NCI-H2081 (cell line): Measurements from ENCODE around the gene ERFL.
A peak's percentile ranks its signal among the peaks of the same experiment; 100 is the strongest.

Source experiments
- DNase-seq, 2 experiments: peaks; one replicate each; lab custom pipeline; 2025; lab: John Stamatoyannopoulos, UW

The ERFL gene

DNA sequence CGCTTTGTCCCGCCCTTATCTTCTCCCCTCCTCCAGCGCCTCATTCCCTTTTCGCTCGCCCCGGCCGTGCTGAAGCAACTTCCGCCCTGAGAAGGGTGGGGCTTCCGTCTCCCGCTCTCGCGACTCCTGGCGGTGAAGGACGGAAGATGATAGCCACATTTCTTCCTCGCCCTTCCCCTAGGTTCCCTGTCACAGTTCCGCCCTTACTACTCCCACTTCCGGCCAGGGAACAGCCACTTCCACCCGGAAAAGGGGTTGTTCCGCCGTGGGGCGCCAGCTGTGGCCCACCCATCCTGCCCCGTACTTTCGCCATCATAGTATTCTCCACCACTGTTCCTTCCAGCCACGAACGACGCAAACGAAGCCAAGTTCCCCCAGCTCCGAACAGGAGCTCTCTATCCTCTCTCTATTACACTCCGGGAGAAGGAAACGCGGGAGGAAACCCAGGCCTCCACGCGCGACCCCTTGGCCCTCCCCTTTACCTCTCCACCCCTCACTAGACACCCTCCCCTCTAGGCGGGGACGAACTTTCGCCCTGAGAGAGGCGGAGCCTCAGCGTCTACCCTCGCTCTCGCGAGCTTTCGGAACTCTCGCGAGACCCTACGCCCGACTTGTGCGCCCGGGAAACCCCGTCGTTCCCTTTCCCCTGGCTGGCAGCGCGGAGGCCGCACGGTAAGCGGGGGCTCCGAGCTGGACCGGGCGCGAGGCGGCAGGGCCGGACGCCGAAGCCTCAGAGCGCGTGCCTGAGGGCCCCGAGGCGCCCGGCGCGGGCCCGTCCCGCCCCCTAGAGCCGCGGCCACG is 68.4 kb downstream of the ERFL start, which contains the start of gene RPS19:
RPS19 (plus strand) TSS at position 638 of the 801 bp plus-strand sequence. CDS start 520 bp downstream, outside the sequence.
- DNase-seq = peak; percentile 97 to 98

DNA sequence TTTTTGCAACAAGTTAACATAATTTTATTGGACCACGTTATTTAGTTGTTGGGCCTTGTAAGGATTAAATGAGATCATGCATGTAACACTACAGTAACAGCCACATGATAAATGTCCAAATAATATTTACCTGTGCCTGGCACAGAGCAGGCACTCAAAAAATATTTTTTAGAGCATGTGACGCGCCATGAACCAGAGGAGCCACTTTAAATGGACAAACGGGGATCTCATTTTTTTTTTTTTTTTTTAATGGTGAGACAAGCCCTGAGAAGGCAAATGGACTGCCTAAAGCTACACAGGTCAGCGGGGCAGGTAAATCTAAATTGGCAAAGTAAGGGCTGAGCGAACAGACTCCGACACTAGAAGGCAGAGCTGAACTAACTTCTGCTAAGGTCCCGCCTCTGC is 69.0 kb downstream of the ERFL start:
- DNase-seq = no peak
